ENCODE measurements around the gene OR8G1.

- TF ChIP-seq CTCF (conservative IDR thresholded peaks at IDR 0.05; ENCODE audit: low read depth, low read length) (no peak), EZH2 (IDR thresholded peaks at IDR 0.05; ENCODE audit: borderline replicate concordance, low read depth, low read length, poor library complexity, severe bottlenecking) (no peak)
Observed at GRCh38 chr11:124297921-124298320, 57.0 kb downstream of the OR8G1 start.

Data from A673 (cell line).